Suprapubic skin (tissue), 4 donors: ENCODE data around the gene SLC26A9.

ENCODE experiments used
- CTCF ChIP-seq, 2 donors: fragments of 200-600 bp in 1 of 2; fragments of 450-650 bp in 1 of 2; sonication (generic) in 1 of 2; IDR thresholded peaks; one replicate each; pipeline ENCODE4 v1.5.1; 2016 to 2019; ENCODE audit warnings: antibody characterized with exemption in 2 of 2, mild to moderate bottlenecking in 1 of 2, moderate library complexity in 1 of 2
- POLR2A ChIP-seq, 2 donors: fragments of 450-650 bp; IDR thresholded peaks; one replicate each; pipeline ENCODE4 v1.6.1; 2017; ENCODE audit warnings: antibody characterized with exemption in 2 of 2, mild to moderate bottlenecking in 2 of 2, moderate library complexity in 2 of 2
- POLR2AphosphoS5 ChIP-seq, 3 donors: sonication (generic); formaldehyde crosslinking; IDR thresholded peaks; one replicate each; pipeline ENCODE4 v1.6.1; 2017; ENCODE audit warnings: antibody characterized with exemption in 3 of 3

GRCh38 chr1:205932776-205933175 lies 10.5 kb downstream of the SLC26A9 start:
- TF ChIP-seq CTCF (IDR thresholded peaks at IDR 0.05) (no peak), POLR2AphosphoS5 (IDR thresholded peaks at IDR 0.05) (no peak), POLR2A (IDR thresholded peaks at IDR 0.05) (no peak)
